IMR-90 (cell line): ENCODE data around the gene RIF1. TPM values are rescaled to one million over a fixed set of nuclear protein-coding genes. Genes with fewer than 3 reads are reported as not detected.

ENCODE experiments used
- ATAC-seq: fragments of 200-7000 bp; cut with Tn5 transposase; 2 replicates; pipeline ENCODE4 v1.9.1; 2020; ENCODE audit warnings: low read depth, mild to moderate bottlenecking, moderate library complexity
- BruUV-seq: library from RNA; stranded (reverse); fragments of 400-500 nt; replicated peaks from 2 replicates; lab custom pipeline; 2021; lab: Mats Ljungman, UMichigan
- CTCF ChIA-PET: fragments of 300-600 bp; formaldehyde crosslinking; extraction: SDS; loops from one replicate; lab custom pipeline; 2021; ENCODE audit warnings: antibody characterized with exemption; lab: Yijun Ruan, JAX
- POLR2A ChIA-PET: fragments of 300-600 bp; sonication (Branson Sonifier 250); formaldehyde crosslinking; loops from one replicate; lab custom pipeline; 2022; ENCODE audit warnings: antibody characterized with exemption; ENCODE audit not compliant: unreplicated experiment; lab: Charles Lee
- DNase-seq: peaks from one replicate; pipeline ENCODE4 v3.0.0; 2013
- H2AFZ ChIP-seq: replicated peaks from 2 replicates; pipeline ENCODE3; 2013; ENCODE audit warnings: low read length, mild to moderate bottlenecking; ENCODE audit not compliant: poor library complexity
- H2AK5ac ChIP-seq: 2 replicates; pipeline ENCODE4 v1.6.1; 2013; ENCODE audit warnings: low read depth, low read length, inconsistent platforms
- H2AK9ac ChIP-seq: replicated peaks from 2 replicates; pipeline ENCODE3; 2013; ENCODE audit warnings: mild to moderate bottlenecking, low read depth, low read length, moderate library complexity; ENCODE audit not compliant: poor library complexity
- H2BK120ac ChIP-seq: 2 replicates; pipeline ENCODE4 v1.6.1; 2013; ENCODE audit warnings: low read depth, low read length, inconsistent platforms
- H2BK15ac ChIP-seq: 3 replicates; pipeline ENCODE4 v1.6.1; 2013; ENCODE audit warnings: low read depth, low read length, inconsistent platforms
- H2BK20ac ChIP-seq: 2 replicates; pipeline ENCODE4 v1.6.1; 2013; ENCODE audit warnings: low read depth, mild to moderate bottlenecking, inconsistent platforms, low read length, moderate library complexity
- H2BK5ac ChIP-seq: 2 replicates; pipeline ENCODE4 v1.6.1; 2013; ENCODE audit warnings: mild to moderate bottlenecking, low read depth, low read length, inconsistent platforms; ENCODE audit not compliant: poor library complexity, severe bottlenecking
- H3K14ac ChIP-seq: replicated peaks from 2 replicates; pipeline ENCODE4 v1.6.1; 2013; ENCODE audit warnings: low read depth, low read length, inconsistent platforms
- H3K18ac ChIP-seq: 2 replicates; pipeline ENCODE4 v1.6.1; 2013; ENCODE audit warnings: low read depth, low read length, control low read depth
- H3K23ac ChIP-seq: 2 replicates; pipeline ENCODE4 v1.6.1; 2013; ENCODE audit warnings: low read depth, low read length, inconsistent platforms
- H3K27ac ChIP-seq: 2 replicates; pipeline ENCODE4 v1.5.1; 2013; ENCODE audit warnings: mild to moderate bottlenecking, control low read depth, low read length; ENCODE audit not compliant: insufficient read depth
- H3K27me3 ChIP-seq: 2 replicates; pipeline ENCODE4 v1.6.1; 2013; ENCODE audit warnings: low read length; ENCODE audit not compliant: control insufficient read depth, insufficient read depth
- H3K36me3 ChIP-seq: 2 replicates; pipeline ENCODE4 v1.6.1; 2013; ENCODE audit warnings: low read length, mixed read lengths; ENCODE audit not compliant: control insufficient read depth, insufficient read depth
- H3K4ac ChIP-seq: 2 replicates; pipeline ENCODE4 v1.6.1; 2013; ENCODE audit warnings: low read depth, low read length, inconsistent platforms
- H3K4me1 ChIP-seq: 2 replicates; pipeline ENCODE4 v1.6.1; 2013; ENCODE audit warnings: low read length, mixed read lengths; ENCODE audit not compliant: control insufficient read depth, insufficient read depth
- H3K4me2 ChIP-seq: 2 replicates; pipeline ENCODE4 v1.6.1; 2013; ENCODE audit warnings: low read depth, mild to moderate bottlenecking, control low read depth, low read length, moderate library complexity
- H3K4me3 ChIP-seq: 2 replicates; pipeline ENCODE4 v1.5.1; 2013; ENCODE audit warnings: low read depth, mild to moderate bottlenecking, control low read depth, low read length, moderate library complexity; ENCODE audit not compliant: insufficient read depth
- H3K56ac ChIP-seq: 2 replicates; pipeline ENCODE4 v1.6.1; 2013; ENCODE audit warnings: low read length, inconsistent platforms; ENCODE audit not compliant: insufficient read depth; ENCODE audit errors: extremely low read depth
- H3K79me1 ChIP-seq, 2 experiments: 2 replicates each; pipeline ENCODE4 v1.6.1; 2013; ENCODE audit warnings: low read length in 2 of 2, inconsistent platforms in 1 of 2, low read depth in 1 of 2
- H3K9ac ChIP-seq: 2 replicates; pipeline ENCODE4 v1.6.1; 2013; ENCODE audit warnings: low read depth, low read length, control low read depth
- H3K9me1 ChIP-seq: 2 replicates; pipeline ENCODE4 v1.6.1; 2013; ENCODE audit warnings: low read length, inconsistent platforms; ENCODE audit not compliant: insufficient read depth
- H3K9me3 ChIP-seq: 2 replicates; pipeline ENCODE4 v1.6.1; 2013; ENCODE audit warnings: low read length; ENCODE audit not compliant: control insufficient read depth, insufficient read depth
- H4K20me1 ChIP-seq: 2 replicates; pipeline ENCODE4 v1.6.1; 2013; ENCODE audit warnings: low read length, inconsistent platforms; ENCODE audit not compliant: insufficient read depth
- H4K5ac ChIP-seq: 2 replicates; pipeline ENCODE4 v1.6.1; 2013; ENCODE audit warnings: mild to moderate bottlenecking, low read depth, low read length, control low read depth
- H4K8ac ChIP-seq, 2 experiments: 2 replicates each; pipeline ENCODE4 v1.6.1; 2013; ENCODE audit warnings: low read depth in 2 of 2, low read length in 2 of 2, control low read depth in 1 of 2, inconsistent platforms in 1 of 2
- H4K91ac ChIP-seq: 2 replicates; pipeline ENCODE4 v1.6.1; 2013; ENCODE audit warnings: low read depth, low read length, inconsistent platforms; ENCODE audit not compliant: insufficient read depth
- BHLHE40 ChIP-seq: fragments of 150-350 bp; IDR thresholded peaks from 2 replicates; pipeline ENCODE4 v1.6.1; 2016; ENCODE audit warnings: mild to moderate bottlenecking, low read depth, low read length
- CEBPB ChIP-seq: IDR thresholded peaks from 2 replicates; pipeline ENCODE4 v1.6.1; 2012; ENCODE audit warnings: low read depth, low read length, improper control_type of control experiment
- CHD1 ChIP-seq: IDR thresholded peaks from 2 replicates; pipeline ENCODE4 v1.6.1; 2012; ENCODE audit warnings: low read depth, low read length, improper control_type of control experiment
- CTCF ChIP-seq: conservative IDR thresholded peaks from 2 replicates; pipeline ENCODE4 v1.5.1; 2012; ENCODE audit warnings: mild to moderate bottlenecking, low read depth, low read length, improper control_type of control experiment
- FOS ChIP-seq: fragments of 150-350 bp; IDR thresholded peaks from 2 replicates; pipeline ENCODE4 v1.6.1; 2016; ENCODE audit warnings: low read depth, low read length
- MAFK ChIP-seq: IDR thresholded peaks from 2 replicates; pipeline ENCODE4 v1.6.1; 2012; ENCODE audit warnings: low read depth, low read length, improper control_type of control experiment
- MAZ ChIP-seq: IDR thresholded peaks from 2 replicates; pipeline ENCODE4 v1.6.1; 2012; ENCODE audit warnings: low read depth, mild to moderate bottlenecking, low read length, improper control_type of control experiment, moderate library complexity, borderline replicate concordance
- MXI1 ChIP-seq: IDR thresholded peaks from 2 replicates; pipeline ENCODE4 v1.6.1; 2012; ENCODE audit warnings: low read depth, mild to moderate bottlenecking, low read length, moderate library complexity, borderline replicate concordance
- NFE2L2 ChIP-seq: fragments of 150-350 bp; IDR thresholded peaks from 2 replicates; pipeline ENCODE4 v1.6.1; 2016; ENCODE audit warnings: low read depth, mild to moderate bottlenecking, low read length
- POLR2A ChIP-seq: IDR thresholded peaks from 2 replicates; pipeline ENCODE4 v1.6.1; 2012; ENCODE audit warnings: mild to moderate bottlenecking, low read depth, low read length
- RAD21 ChIP-seq: IDR thresholded peaks from 2 replicates; pipeline ENCODE4 v1.6.1; 2012; ENCODE audit warnings: low read length, improper control_type of control experiment
- RCOR1 ChIP-seq: IDR thresholded peaks from 2 replicates; pipeline ENCODE4 v1.6.1; 2012; ENCODE audit warnings: mild to moderate bottlenecking, low read length, improper control_type of control experiment; ENCODE audit not compliant: insufficient replicate concordance
- RFX5 ChIP-seq: IDR thresholded peaks from 2 replicates; pipeline ENCODE4 v1.8.0; 2012; ENCODE audit warnings: low read depth, mild to moderate bottlenecking, low read length, moderate library complexity
- SMC3 ChIP-seq: fragments of 150-350 bp; IDR thresholded peaks from 2 replicates; pipeline ENCODE4 v1.6.1; 2016; ENCODE audit warnings: low read depth, mild to moderate bottlenecking, antibody characterized with exemption, low read length, moderate library complexity
- WGBS, 2 experiments: methylation state at CpG; one replicate each; pipeline versions ENCODE4 v1.1.5 to v1.1.7; 2013; ENCODE audit warnings: missing lambda C conversion rate in 2 of 2; ENCODE audit not compliant: insufficient read length in 1 of 2; ENCODE audit errors: extremely low coverage in 2 of 2; 5-methylcytosine and 5-hydroxymethylcytosine counted together
- dilution Hi-C: fragments of 300-500 bp; cut with HindIII; formaldehyde crosslinking; loops from one replicate; pipeline ENCODE4 v1.14.3; 2018; ENCODE audit warnings: low sequenced_read_pairs; ENCODE audit not compliant: unreplicated experiment
- in situ Hi-C: fragments of 300-500 bp; cut with MboI; formaldehyde crosslinking; loops from 3 replicates; pipeline ENCODE4 v1.14.3; 2019; ENCODE audit warnings: low sequenced_read_pairs, inconsistent platforms, mixed read lengths
- intact Hi-C: fragments of 100-400 bp; cut with micrococcal nuclease; formaldehyde crosslinking; loops from 2 replicates; pipeline ENCODE4 v1.10.0; 2022
- polyA plus RNA-seq, 3 experiments: library from polyadenylated mRNA; depleted of rRNA; stranded (reverse); fragments of >200 nt; gene quantifications; 2 replicates each; pipeline ENCODE4 v1.2.3, GENCODE V29; 2012; ENCODE audit warnings: low replicate concordance in 1 of 3
- total RNA-seq: library from RNA; depleted of rRNA; stranded (reverse); fragments of >200 nt; gene quantifications from 2 replicates; pipeline ENCODE4 v1.2.3, GENCODE V29; 2012
- TF ChIP-seq, protein P1 (sequence below): fragments of 150-350 bp; IDR thresholded peaks from 2 replicates; pipeline ENCODE4 v1.6.1; 2016; ENCODE audit warnings: low read depth, mild to moderate bottlenecking, low read length, moderate library complexity, borderline replicate concordance
- TF ChIP-seq, protein P2 (sequence below): fragments of 150-350 bp; IDR thresholded peaks from 2 replicates; pipeline ENCODE4 v1.6.1; 2017; ENCODE audit warnings: mild to moderate bottlenecking, antibody characterized with exemption, low read length, low read depth

Gene RIF1
- total and polyA plus RNA-seq, 2 of the 4 experiments (the other 2 are of a cell fraction): 4.3 to 43.9 TPM

GRCh38 chr2:151478011-151478410 lies 68.3 kb downstream of the RIF1 start:
- dilution Hi-C loops: no loop called here
- H4K5ac ChIP-seq: no peak overlapping the region
- no TSS peak for BruUV-seq
- no peak overlapping the region for H2BK120ac ChIP-seq
- H2AFZ ChIP-seq: no peak overlapping the region
- H3K4me1 ChIP-seq: no peaks in the 10 kb centered on the region; the same call in 1 of the 2 replicates
- DNase-seq (peak; percentile 72), ATAC-seq (no peak; the same call in 1 of the 2 replicates)
- H3K9ac ChIP-seq: no peak overlapping the region
- no peak overlapping the region for H3K4ac ChIP-seq
- no peaks in the 10 kb centered on the region for H3K9me3 ChIP-seq
- no peak overlapping the region for H3K4me2 ChIP-seq
- no peak overlapping the region for H3K56ac ChIP-seq
- H4K91ac ChIP-seq: no peak overlapping the region
- no peak overlapping the region for H3K14ac ChIP-seq
- no peak overlapping the region for H3K18ac ChIP-seq
- H2AK5ac ChIP-seq: no peak overlapping the region
- no peaks in the 10 kb centered on the region for H4K20me1 ChIP-seq
- H2AK9ac ChIP-seq: no peak overlapping the region
- H3K27ac ChIP-seq: no peak overlapping the region
- no peaks in the 10 kb centered on the region for H3K27me3 ChIP-seq
- ChIA-PET POLR2A (interaction anchor here (0.6 kb wide), 2 partner anchors 9 to 36 kb away, joined by 3 to 4 read pairs; no protein-coding TSS in a partner anchor), CTCF (interaction anchor here (0.7 kb wide), 1 partner anchor 23 kb away, joined by 5 read pairs; no protein-coding TSS in a partner anchor)
- 100% methylated on average over 1 of the region's 4 CpGs; no CpG with 5 or more reads in 1 of the 2 experiments for WGBS, 2 experiments
- no peak overlapping the region for H2BK15ac ChIP-seq
- no peaks in the 10 kb centered on the region for H3K9me1 ChIP-seq
- H4K8ac ChIP-seq: no peak overlapping the region
- in situ Hi-C loops: no loop called here
- H3K4me3 ChIP-seq: no peak overlapping the region
- H2BK20ac ChIP-seq: no peak overlapping the region
- H2BK5ac ChIP-seq: no peak overlapping the region
- peaks cover 16% of the 10 kb centered on the region; the same call in 1 of the 2 replicates for H3K36me3 ChIP-seq
- H3K23ac ChIP-seq: no peak overlapping the region
- H3K79me1 ChIP-seq: peaks cover 4 to 6% of the 10 kb centered on the region in 2 experiments; a peak in 2 of 4 replicates
- TF ChIP-seq RAD21 (no peak), RCOR1 (no peak), MAFK (no peak), CEBPB (no peak), BHLHE40 (no peak), FOS (no peak), CHD1 (no peak), RFX5 (no peak), SMC3 (no peak), MAZ (no peak), CTCF (no peak), POLR2A (no peak), NFE2L2 (no peak), MXI1 (no peak)
- TF ChIP-seq, protein P1, sequence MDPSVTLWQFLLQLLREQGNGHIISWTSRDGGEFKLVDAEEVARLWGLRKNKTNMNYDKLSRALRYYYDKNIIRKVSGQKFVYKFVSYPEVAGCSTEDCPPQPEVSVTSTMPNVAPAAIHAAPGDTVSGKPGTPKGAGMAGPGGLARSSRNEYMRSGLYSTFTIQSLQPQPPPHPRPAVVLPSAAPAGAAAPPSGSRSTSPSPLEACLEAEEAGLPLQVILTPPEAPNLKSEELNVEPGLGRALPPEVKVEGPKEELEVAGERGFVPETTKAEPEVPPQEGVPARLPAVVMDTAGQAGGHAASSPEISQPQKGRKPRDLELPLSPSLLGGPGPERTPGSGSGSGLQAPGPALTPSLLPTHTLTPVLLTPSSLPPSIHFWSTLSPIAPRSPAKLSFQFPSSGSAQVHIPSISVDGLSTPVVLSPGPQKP: no peak
- TF ChIP-seq, protein P2, sequence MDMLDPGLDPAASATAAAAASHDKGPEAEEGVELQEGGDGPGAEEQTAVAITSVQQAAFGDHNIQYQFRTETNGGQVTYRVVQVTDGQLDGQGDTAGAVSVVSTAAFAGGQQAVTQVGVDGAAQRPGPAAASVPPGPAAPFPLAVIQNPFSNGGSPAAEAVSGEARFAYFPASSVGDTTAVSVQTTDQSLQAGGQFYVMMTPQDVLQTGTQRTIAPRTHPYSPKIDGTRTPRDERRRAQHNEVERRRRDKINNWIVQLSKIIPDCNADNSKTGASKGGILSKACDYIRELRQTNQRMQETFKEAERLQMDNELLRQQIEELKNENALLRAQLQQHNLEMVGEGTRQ: no peak
- intact Hi-C loops: no loop called here
